ENCODE results near the gene FILIP1L.

Gene FILIP1L

DNA sequence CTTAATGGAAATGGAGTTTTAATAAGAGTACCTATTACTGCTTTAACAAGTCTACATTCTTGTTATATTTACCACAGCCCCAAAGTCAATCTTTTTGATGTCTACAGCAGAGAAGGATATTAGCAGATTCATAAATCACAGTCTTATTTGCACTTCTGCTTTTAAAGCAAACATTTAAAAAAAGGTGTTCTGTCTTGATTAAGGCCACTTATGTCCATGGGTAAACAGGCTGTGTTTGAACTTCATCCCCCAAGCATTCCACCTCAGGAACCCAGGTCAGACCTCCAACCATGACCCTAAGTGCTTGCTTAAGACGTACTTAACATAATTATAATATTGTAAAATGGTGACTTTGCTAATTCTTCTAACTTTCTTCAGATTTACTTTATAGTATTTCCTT lies 183.2 kb downstream of the FILIP1L start (continued):
- TF ChIP-seq, protein P1, sequence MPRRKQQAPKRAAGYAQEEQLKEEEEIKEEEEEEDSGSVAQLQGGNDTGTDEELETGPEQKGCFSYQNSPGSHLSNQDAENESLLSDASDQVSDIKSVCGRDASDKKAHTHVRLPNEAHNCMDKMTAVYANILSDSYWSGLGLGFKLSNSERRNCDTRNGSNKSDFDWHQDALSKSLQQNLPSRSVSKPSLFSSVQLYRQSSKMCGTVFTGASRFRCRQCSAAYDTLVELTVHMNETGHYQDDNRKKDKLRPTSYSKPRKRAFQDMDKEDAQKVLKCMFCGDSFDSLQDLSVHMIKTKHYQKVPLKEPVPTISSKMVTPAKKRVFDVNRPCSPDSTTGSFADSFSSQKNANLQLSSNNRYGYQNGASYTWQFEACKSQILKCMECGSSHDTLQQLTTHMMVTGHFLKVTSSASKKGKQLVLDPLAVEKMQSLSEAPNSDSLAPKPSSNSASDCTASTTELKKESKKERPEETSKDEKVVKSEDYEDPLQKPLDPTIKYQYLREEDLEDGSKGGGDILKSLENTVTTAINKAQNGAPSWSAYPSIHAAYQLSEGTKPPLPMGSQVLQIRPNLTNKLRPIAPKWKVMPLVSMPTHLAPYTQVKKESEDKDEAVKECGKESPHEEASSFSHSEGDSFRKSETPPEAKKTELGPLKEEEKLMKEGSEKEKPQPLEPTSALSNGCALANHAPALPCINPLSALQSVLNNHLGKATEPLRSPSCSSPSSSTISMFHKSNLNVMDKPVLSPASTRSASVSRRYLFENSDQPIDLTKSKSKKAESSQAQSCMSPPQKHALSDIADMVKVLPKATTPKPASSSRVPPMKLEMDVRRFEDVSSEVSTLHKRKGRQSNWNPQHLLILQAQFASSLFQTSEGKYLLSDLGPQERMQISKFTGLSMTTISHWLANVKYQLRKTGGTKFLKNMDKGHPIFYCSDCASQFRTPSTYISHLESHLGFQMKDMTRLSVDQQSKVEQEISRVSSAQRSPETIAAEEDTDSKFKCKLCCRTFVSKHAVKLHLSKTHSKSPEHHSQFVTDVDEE (CRISPR knock-in tag; IDR thresholded peaks at IDR 0.05) = no peak
- TF ChIP-seq GLIS3 (CRISPR knock-in tag; IDR thresholded peaks at IDR 0.05) (no peak), ESRRG (CRISPR knock-in tag; IDR thresholded peaks at IDR 0.05) (no peak), PPARA (CRISPR knock-in tag; IDR thresholded peaks at IDR 0.05; ENCODE audit: borderline replicate concordance) (no peak), ZNF565 (CRISPR knock-in tag; conservative IDR thresholded peaks at IDR 0.05; ENCODE audit: low read depth) (no peak), BACH2 (CRISPR knock-in tag; IDR thresholded peaks at IDR 0.05; ENCODE audit: borderline replicate concordance) (no peak), ARNTL (CRISPR knock-in tag; IDR thresholded peaks at IDR 0.05; ENCODE audit: borderline replicate concordance, low read depth) (no peak), TOX (CRISPR knock-in tag; IDR thresholded peaks at IDR 0.05; ENCODE audit: borderline replicate concordance) (no peak), ISL1 (CRISPR knock-in tag; IDR thresholded peaks at IDR 0.05) (no peak), ZC3H10 (CRISPR knock-in tag; IDR thresholded peaks at IDR 0.05) (no peak)
- TF ChIP-seq, protein P2, sequence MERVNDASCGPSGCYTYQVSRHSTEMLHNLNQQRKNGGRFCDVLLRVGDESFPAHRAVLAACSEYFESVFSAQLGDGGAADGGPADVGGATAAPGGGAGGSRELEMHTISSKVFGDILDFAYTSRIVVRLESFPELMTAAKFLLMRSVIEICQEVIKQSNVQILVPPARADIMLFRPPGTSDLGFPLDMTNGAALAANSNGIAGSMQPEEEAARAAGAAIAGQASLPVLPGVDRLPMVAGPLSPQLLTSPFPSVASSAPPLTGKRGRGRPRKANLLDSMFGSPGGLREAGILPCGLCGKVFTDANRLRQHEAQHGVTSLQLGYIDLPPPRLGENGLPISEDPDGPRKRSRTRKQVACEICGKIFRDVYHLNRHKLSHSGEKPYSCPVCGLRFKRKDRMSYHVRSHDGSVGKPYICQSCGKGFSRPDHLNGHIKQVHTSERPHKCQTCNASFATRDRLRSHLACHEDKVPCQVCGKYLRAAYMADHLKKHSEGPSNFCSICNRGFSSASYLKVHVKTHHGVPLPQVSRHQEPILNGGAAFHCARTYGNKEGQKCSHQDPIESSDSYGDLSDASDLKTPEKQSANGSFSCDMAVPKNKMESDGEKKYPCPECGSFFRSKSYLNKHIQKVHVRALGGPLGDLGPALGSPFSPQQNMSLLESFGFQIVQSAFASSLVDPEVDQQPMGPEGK (CRISPR knock-in tag; IDR thresholded peaks at IDR 0.05; ENCODE audit: borderline replicate concordance) = no peak

DNA sequence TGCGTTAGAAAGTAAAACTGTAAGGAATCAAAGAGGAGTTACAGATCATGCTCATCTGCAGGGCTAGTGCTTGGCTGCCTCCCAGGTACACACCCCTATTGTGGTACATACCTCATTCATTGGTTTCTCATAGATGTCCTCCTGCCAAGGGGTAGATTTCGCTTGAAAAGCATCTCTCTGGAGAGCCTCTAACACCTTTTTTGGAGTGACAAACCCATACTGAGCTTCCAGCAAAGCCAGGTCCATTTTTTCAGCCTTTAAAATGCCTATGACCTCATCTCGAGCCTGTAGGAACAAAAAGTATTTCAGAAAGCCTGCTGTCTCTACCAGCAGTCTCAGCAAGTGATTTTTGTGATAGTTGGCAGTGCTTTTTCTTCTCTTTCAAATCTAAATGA lies 184.6 kb downstream of the FILIP1L start:
- no peak for TF ChIP-seq ZC3H10 (CRISPR knock-in tag; IDR thresholded peaks at IDR 0.05)
- TF ChIP-seq ISL1 (CRISPR knock-in tag; IDR thresholded peaks at IDR 0.05) = no peak; the same call in 1 of the 2 replicates
- TF ChIP-seq ARNTL (CRISPR knock-in tag; IDR thresholded peaks at IDR 0.05; ENCODE audit: borderline replicate concordance, low read depth) = no peak
- no peak for TF ChIP-seq PPARA (CRISPR knock-in tag; IDR thresholded peaks at IDR 0.05; ENCODE audit: borderline replicate concordance)
- TF ChIP-seq, protein P3, sequence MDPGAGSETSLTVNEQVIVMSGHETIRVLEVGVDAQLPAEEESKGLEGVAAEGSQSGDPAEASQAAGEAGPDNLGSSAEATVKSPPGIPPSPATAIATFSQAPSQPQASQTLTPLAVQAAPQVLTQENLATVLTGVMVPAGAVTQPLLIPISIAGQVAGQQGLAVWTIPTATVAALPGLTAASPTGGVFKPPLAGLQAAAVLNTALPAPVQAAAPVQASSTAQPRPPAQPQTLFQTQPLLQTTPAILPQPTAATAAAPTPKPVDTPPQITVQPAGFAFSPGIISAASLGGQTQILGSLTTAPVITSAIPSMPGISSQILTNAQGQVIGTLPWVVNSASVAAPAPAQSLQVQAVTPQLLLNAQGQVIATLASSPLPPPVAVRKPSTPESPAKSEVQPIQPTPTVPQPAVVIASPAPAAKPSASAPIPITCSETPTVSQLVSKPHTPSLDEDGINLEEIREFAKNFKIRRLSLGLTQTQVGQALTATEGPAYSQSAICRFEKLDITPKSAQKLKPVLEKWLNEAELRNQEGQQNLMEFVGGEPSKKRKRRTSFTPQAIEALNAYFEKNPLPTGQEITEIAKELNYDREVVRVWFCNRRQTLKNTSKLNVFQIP (CRISPR knock-in tag; IDR thresholded peaks at IDR 0.05; ENCODE audit: borderline replicate concordance, low read depth) = no peak
- no peak for TF ChIP-seq ZFP30 (CRISPR knock-in tag; IDR thresholded peaks at IDR 0.05)
- no peak for TF ChIP-seq CSRNP3 (CRISPR knock-in tag; IDR thresholded peaks at IDR 0.05)
- no peak for TF ChIP-seq TCF4 (CRISPR knock-in tag; IDR thresholded peaks at IDR 0.05; ENCODE audit: borderline replicate concordance)
- TF ChIP-seq ZFP3 (CRISPR knock-in tag; IDR thresholded peaks at IDR 0.05) = no peak
- no peak for TF ChIP-seq ZNF565 (CRISPR knock-in tag; conservative IDR thresholded peaks at IDR 0.05; ENCODE audit: low read depth)
- TF ChIP-seq BACH2 (CRISPR knock-in tag; IDR thresholded peaks at IDR 0.05; ENCODE audit: borderline replicate concordance) = no peak
- no peak for TF ChIP-seq GLIS3 (CRISPR knock-in tag; IDR thresholded peaks at IDR 0.05)
- TF ChIP-seq RARB (CRISPR knock-in tag; IDR thresholded peaks at IDR 0.05) = no peak
- no peak for TF ChIP-seq CSDC2 (CRISPR knock-in tag; IDR thresholded peaks at IDR 0.05)
- TF ChIP-seq, protein P2 (CRISPR knock-in tag; IDR thresholded peaks at IDR 0.05; ENCODE audit: borderline replicate concordance) = no peak
- no peak for TF ChIP-seq ESRRG (CRISPR knock-in tag; IDR thresholded peaks at IDR 0.05)
- TF ChIP-seq CREB5 (CRISPR knock-in tag; IDR thresholded peaks at IDR 0.05; ENCODE audit: low read depth) = no peak; the same call in 1 of the 2 replicates
- TF ChIP-seq ZNF8 (CRISPR knock-in tag; IDR thresholded peaks at IDR 0.05) = no peak
- ATAC-seq = peak; percentile 74
